Islet of Langerhans (tissue), 1 donor: Measurements from ENCODE around the gene KRTAP10-9.
"Not testable (repeated sequence)": the region's sequence is repeated elsewhere in the genome, so short reads cannot be mapped to it uniquely, and the experiment has no call there.

ENCODE experiments used
- FAIRE-seq: peaks from one replicate; lab custom pipeline; 2011; peaks lifted over from hg19 to GRCh38; lab: Jason Lieb, UNC

KRTAP10-9 gene, protein sequence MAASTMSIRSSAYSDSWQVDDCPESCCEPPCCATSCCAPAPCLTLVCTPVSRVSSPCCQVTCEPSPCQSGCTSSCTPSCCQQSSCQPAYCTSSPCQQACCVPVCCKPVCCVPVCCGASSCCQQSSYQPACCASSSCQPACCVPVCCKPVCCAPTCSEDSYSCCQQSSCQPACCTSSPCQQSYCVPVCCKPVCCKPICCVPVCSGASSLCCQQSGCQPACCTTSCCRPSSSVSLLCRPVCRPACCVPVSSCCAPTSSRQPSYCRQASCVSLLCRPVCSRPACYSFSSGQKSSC

GRCh38 chr21:44626673-44627143 is at the start of gene KRTAP10-9:
Gene KRTAP10-9 (plus strand): TSS chr21:44627093. CDS start chr21:44627172, 79 bp downstream.
- no peak for FAIRE-seq

DNA sequence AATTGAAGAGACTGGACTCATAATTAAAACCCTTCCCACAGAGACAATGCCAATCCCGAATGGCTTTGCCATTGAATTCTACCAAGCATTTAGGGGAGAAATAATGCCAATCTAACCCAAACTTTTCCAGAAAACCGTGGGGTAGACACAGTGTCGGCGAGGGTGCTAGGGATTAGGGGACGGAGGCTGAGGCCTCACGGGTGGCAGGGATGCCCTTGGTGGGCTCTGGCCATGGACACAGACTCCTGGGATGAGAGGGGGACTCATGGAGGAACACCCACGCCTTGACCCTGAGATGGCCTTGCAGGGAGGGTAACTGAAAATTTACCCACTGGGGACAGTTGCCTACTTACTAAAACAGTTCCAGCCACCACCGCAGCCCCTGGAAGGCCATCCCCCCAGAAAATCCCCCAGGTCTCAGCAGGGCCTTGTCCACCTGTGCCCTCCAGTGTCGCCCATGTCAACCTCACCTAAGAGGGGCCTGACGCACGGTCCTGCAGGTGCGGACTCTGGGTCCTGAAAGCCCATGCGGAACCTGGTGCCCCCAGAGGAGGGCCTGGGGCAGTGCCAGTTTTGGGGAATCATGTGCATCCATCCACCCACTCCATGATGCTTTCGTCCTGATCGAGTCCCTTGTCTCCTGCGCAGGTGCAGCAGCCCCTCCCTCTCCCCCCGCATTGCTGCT is 48.4 kb upstream of the KRTAP10-9 start:
- no peak for FAIRE-seq

DNA sequence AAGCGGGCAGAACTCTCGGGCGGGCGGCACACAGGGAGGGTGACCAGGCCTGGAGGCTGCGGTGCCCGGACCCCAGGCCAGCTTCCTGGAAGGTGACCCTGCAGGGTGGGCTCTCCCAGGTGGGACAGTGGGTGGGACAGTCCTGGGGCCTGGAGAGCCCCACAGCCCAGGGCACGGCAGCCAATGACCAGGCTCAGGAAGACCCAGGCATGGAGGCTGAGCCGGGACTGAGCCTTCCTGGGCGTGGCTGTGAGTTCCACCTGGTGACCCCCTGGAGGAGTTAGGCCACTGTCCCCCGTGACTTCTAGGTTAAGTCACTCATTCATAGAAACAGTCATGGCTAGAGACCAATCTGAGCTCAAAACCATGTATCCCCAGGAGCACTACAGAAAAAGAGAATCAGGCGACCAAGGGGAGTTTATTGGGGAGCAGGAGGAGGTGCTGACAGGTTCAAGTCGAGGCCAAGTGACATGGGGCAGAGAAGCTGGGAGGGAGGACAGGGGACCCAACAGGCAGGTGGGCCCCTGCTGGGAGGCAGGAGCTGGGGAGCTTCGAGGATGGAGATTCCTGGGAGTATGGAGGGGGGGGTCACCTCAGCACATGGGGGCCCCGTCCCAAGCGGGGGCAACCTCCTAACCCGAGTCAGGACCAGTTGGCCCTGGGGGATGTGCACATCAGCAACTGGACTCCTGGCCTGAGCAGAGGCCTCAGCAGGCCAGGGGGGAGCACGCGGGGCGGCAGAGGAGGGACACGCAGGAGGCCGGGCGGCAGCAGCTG is 47.6 kb upstream of the KRTAP10-9 start:
- FAIRE-seq, result no peak

- no peak for FAIRE-seq
These were observed 47.1 kb upstream of the KRTAP10-9 start for GRCh38 chr21:44579833-44580144.

GRCh38 chr21:44580231-44580821 is 46.6 kb upstream of the KRTAP10-9 start, which contains the start of gene KRTAP10-5:
Gene KRTAP10-5 (minus strand): TSS chr21:44580604. CDS start chr21:44580578, 26 bp downstream.
- not testable (repeated sequence) for FAIRE-seq

DNA sequence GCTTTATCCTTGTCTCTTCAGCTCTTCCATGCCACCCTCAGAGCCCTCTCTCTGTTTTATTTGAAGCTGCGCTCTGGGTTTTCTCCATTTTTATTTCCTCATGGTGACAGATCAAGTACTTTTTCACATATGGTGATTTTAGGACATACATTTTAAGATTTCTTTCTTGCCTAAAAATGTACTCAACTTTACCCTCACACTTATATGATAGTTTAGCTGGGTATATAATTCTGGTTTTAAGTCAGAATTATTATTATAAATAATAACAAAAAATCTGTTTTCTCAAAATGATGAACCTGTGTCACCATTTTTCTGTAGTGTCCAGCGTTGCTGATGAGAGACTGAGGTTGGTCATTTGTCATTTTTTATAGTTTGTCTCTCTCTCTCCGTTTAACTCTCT is 45.7 kb upstream of the KRTAP10-9 start:
- no peak for FAIRE-seq

DNA sequence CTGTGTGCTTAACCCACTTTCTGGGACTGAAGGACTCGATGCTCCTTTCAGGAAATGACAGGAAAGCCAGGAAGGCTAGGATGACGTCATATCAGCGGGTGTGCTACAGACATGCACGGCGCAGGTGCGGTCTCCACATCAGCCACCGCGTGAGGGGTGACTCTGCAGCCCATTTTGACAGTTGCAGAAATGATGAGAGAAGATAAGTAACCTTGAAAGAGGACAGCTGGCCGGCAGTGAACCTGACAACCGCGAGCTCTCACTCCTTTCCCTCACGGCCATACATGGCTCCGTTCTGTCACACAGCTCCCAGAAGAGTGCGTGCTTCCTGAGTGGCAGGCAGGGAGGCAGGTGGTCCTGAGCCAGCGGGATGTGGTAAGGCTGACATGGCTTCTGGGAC is 44.8 kb upstream of the KRTAP10-9 start:
- FAIRE-seq, result no peak

- FAIRE-seq, result no peak
These were observed 43.6 kb upstream of the KRTAP10-9 start for GRCh38 chr21:44583089-44583799.

DNA sequence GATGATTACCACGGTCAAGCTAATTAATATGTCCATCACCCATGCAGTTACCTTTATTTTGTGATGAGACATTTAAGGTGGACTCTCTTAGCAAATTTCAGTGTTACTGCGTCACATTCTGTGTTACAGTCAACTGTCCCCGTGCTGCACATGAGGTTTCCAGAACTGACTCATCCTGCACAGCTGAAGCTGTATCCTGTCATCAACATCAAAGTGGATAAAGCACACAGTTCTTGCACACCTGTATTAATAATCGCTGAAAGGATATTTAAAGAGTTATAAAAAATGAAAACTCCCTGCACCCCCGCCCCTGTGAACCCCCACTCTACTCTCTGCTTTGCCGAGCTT is 43.1 kb upstream of the KRTAP10-9 start:
- FAIRE-seq, result no peak

- FAIRE-seq, result no peak
These were observed 41.0 kb upstream of the KRTAP10-9 start for GRCh38 chr21:44585892-44586291.

DNA sequence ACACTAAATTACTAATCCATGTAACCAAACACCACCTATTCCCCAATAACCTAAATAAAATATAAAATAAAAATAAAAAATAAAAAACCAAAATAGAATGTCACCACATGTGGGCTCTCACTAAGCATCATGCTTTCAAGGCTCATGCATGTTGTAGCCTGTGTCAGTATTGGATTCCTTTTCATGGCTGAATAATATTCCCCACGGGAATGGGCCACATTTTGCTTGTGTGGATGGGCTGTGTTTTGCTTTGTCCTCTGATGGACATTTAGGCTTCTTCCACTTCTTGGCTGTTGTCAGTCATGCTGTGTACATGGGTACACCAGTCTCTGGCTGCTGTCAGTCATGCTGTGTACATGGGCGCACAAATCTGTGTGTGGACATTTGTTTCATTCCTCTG is 37.8 kb upstream of the KRTAP10-9 start:
- no peak for FAIRE-seq

- FAIRE-seq, result no peak
These were observed 37.1 kb upstream of the KRTAP10-9 start for GRCh38 chr21:44589586-44590305.

- no peak for FAIRE-seq
These were observed 36.6 kb upstream of the KRTAP10-9 start for GRCh38 chr21:44590311-44590721.

DNA sequence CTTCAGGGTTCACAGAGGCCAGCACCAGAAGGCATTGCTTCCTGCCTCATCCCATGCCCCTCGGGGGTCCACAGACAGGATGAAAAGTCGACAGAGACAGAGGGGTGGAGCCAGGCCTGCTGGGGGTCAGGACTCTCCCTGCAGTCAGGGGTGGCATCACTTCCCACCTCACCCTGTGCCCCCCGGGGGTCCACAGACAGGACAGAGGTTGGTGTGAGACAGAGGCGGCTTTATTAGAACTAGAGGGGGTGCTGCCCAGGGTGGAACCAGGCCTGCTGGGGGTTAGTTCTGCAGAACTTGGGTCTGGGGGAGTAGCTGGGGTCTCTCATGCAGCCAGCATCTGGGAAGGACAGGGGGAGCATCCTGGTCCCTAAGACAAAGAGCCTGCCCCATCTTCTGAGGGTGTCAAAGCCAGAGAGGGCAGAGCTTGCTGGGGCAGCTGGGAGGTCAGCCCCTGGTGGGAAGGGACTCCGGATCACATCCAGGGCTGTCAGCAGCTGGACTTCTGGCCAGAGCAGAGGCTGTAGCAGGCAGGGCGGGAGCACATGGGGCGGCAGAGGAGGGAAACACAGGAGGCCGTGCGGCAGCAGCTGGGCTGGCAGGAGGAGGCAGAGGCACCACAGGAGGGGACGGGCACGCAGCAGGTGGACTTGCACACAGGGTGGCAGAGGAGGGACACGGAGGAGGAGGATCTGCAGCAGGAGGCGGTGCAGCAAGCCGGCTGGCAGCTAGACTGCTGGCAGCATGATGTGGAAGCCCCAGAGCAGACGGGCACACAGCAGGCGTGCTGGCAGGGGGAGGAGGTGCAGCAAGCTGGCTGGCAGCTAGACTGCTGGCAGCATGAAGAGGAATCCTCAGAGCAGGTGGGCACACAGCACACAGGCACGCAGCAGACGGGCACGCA is 35.7 kb upstream of the KRTAP10-9 start:
- not testable (repeated sequence) for FAIRE-seq

DNA sequence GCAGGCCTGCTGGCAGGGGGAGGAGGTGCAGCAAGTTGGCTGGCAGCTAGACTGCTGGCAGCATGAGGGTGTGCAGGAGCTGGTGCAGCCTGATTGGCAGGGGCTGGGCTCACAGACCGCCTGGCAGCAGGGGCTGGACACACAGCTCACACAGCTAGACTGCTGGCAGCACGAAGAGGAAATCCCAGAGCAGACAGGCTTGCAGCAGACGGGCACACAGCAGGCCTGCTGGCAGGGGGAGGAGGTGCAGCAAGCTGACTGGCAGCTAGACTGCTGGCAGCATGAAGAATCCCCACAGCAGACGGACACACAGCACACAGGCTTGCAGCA is 35.1 kb upstream of the KRTAP10-9 start:
- not testable (repeated sequence) for FAIRE-seq

DNA sequence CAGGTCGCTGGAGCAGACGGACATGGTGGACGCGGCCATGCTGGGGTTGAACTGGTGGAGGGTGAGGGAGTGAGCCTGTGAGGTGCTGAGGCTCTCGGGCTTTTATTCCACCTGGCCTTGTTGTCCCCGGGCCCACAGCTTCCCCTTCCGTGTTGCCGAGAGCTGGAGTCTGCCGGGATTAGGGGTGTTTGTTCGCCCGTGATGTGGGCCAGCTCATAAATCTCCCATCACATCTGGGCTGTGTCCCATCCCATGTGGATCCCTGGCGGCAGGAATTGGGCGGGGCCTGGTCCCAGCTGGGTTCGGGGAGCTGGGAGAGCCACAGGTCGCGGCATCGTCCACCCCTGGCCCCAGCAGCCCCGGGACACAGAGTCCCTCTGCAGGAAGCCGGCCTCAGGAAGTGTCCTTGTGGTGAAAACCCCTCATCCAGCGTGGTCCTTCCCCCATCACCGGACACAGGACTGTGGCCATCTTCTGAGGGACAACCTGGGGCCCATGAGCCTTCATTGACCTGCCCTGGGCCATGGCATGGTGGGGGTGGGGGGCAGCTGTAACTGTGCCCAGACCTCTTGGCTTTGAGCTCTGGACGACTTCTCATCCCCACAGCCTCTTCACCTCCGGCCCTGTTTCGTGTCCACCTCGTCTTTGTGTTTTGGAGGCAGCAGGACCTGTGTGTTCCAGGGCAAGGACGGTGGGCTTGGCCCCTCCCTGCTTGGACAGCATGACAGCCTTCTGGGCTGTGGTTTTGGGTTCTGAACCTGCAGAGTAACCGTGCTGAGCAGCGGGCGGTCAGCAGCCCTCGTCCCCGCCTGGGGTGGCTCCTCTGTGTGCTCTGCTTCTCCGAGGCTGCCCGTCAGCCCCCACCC is 34.2 kb upstream of the KRTAP10-9 start, which contains the start of gene KRTAP10-6:
Gene KRTAP10-6, minus strand, starts transcription at position 60 of the 866 bp plus-strand sequence. Its CDS starts 21 bp downstream, at position 39.
- FAIRE-seq, result no peak

DNA sequence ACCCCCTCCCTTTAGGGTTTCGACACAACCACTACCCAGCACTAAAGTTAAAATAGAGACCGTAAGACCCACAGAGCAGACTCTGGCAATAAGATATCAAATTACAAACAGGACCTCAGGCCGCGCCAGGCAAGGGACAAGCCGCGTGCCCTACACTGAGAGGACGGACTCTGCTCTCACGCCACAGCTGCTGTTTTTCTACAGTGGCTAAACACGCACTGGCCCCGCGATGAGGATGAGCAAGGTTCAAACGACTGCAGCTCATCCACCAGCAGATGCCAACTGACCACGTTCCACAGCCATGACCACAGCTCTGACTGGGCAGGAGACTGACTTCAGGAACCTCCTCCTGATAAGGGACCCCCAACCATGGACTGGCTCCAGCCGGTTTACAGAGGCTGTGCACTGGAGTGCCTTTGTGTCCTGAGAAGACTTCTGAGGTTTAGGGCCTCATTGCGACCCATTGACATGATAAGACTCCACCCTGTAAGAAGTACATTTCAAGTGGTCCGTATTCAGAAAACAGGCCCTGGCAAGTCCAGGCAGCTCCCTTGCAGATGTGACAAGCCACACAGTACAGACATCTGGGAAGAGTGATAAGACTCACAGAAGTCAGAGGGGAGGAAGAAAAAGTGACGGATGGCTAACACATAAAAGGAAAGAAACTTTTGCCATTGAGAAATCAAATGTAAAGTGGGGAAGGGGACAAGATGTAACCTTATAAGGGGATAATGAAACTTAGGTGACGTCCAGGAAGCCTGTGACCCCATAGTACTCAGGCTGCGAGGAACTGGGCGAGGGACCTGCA is 33.1 kb upstream of the KRTAP10-9 start:
- no peak for FAIRE-seq

DNA sequence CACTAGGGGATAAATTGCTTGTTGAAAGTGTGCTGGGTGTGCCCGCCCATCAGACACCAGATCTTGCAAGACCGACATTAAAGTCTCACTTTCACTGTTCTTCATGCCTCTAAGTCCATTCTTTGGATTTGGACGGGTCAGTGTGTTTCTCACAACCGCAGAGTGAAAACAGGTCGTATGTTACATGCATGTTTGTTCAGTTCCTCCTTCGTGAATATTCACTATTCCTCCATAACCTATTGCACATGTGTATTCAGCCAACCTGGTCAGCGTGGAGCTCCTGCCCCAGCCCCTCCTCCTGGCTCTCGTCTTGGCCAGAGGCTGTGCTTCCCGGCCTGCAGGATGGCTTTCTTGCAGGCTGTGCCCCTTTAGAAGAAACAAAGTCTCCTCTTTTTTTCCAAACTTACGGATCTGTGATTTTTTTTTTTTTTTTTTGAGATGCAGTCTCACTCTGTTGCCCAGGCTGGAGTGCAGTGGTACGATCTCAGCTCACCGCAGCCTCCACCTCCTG is 32.4 kb upstream of the KRTAP10-9 start:
- FAIRE-seq, result no peak
